Stimulated activated naive CD8-positive, alpha-beta T cell treated with anti-CD3 and anti-CD28 coated beads, Interleukin-15, Interleukin-2, amounts not matched to agents 100 U/mL and 50 U/mL, for 24 hours (primary cell): Measurements from ENCODE around the gene RASD1.
"Not testable (repeated sequence)": the region's sequence is repeated elsewhere in the genome, so short reads cannot be mapped to it uniquely, and the experiment has no call there.

ENCODE experiments used
- ATAC-seq: fragments of 150-1000 bp; cut with Tn5 transposase; one replicate; pipeline ENCODE4 v1.10.0; 2021
- DNase-seq: peaks from one replicate; pipeline ENCODE4 v3.0.0; 2021

RASD1 gene

GRCh38 chr17:17497065-17497844 is 1.1 kb upstream of the RASD1 start:
- DNase-seq, result no peak
- no peak for ATAC-seq

DNA sequence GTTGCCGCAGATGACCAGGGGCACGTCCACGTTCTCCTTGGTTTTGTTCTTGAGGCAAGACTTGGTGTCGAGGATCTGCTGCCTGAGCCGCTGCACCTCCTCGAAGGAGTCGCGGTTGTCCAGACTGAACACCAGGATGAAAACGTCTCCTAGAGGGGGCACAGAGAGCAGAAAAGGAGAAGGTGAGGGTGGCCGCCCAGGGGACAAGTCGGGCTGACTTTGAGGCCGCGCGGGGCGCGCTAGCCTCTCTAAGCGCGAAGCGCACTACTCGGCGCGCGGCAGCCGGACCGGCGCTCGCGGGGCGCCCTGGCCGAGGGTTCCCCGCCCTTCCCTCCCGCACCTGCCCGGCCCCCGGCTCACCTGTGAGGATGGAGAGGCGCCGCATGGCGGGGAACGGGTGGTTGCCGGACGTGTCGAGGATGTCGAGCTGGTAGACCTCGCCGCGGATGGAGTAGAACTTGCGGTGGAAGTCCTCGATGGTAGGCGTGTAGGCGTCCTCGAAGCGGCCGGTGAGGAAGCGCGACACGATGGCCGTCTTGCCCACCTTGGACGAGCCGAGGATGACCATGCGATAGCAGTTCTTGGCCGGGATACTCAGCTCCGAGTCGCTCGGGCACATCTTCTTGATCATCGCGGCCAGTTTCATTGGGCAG is 533 bp downstream of the RASD1 start:
- DNase-seq, result peak; percentile 46
- no peak for ATAC-seq

GRCh38 chr17:17494870-17495535 is 1.2 kb downstream of the RASD1 start:
- DNase-seq (peak; percentile 25), ATAC-seq (no peak)

- DNase-seq, result no peak
Measured at GRCh38 chr17:17494499-17494869, 1.7 kb downstream of the RASD1 start.

GRCh38 chr17:17493986-17494466 is 2.2 kb downstream of the RASD1 start:
- ATAC-seq, result no peak
- DNase-seq, result no peak

More at GRCh38 chr17:17494499-17494869, 1.7 kb downstream of the RASD1 start:
- no peak for ATAC-seq

DNA sequence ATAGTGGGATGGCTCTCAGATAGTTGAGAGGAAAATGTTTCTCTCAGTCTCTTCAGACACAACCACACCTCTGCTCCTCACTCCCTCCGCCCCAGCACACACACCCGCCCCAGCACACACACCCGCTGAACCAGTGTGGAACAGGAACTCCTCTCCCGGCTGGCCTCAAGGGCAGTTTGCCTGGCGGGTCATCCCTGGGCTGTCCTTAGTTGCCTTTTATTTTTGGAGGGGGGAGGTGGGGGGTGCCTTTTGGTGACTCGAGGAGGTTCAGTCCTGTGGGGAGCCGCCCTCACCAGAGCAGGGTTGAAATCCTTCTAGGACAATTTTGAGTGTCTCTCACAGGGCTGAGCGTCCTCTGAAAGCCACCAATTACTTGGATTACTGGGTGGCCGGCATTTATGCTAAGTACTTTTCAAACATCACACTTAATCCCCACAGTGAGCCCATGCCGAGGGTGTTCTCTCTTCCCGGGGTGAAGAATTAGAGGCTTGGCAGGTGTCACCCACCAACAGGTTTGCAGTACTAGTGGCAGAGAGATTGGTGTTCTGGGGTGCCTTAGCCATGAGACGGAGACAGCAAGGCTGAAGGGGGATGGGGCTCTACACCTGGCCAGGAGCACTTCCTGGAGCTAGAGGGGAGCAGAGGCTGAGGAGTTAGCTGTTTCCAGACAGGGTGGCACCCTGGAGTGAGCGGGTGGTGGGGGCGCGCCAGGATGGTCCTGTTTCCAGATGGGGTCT is 2.8 kb downstream of the RASD1 start:
- ATAC-seq (no peak), DNase-seq (no peak)

GRCh38 chr17:17492571-17492970 is 3.6 kb downstream of the RASD1 start:
- DNase-seq, result no peak
- ATAC-seq, result no peak

DNA sequence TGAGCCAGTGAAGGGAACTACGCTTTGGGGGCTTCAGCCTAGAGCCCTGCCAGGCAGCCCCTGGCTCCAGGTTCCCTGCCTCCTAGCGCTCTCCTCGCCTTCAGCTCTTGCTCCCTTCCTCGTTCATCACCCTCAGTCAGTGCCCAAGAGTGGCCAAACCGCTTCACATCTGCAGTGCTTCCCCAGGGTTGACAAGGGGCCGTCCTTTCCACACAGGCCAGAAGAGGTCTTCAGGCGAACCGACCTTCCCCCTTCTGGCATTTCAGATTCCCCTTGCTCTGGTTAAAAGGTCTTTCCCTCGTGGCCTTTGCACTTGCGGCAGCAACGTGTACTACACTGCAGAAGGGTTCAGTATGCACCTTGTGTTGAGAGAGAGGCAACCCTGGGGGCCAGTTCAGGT is 4.1 kb downstream of the RASD1 start:
- ATAC-seq (no peak), DNase-seq (no peak)

- no peak for DNase-seq
- ATAC-seq, result no peak
Measured at GRCh38 chr17:17491546-17491988, 4.6 kb downstream of the RASD1 start.

GRCh38 chr17:17491031-17491471 is 5.1 kb downstream of the RASD1 start:
- ATAC-seq, result no peak

DNA sequence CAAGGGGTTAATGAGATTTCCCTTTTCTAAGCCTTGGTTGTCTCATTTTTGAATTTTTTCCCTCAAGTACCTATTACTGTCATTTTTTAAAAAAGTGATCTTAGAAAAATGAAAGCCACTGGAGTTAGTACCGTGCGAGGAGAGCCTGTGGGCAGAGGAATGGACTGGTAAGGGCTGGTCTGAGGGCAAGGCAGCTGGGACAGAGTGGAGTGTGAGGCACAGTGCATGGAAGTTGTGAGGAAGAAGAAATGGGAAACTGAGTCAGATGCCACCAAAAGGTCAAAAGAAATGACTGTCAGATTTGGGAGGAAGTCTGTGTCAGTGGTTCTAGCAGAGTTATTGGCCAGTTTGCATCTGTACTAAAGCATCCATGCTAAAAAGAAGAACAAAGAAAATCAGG is 8.2 kb downstream of the RASD1 start:
- no peak for ATAC-seq
- no peak for DNase-seq

More at GRCh38 chr17:17491031-17491471, 5.1 kb downstream of the RASD1 start:
- no peak for DNase-seq

- not testable (repeated sequence) for DNase-seq, ATAC-seq
Measured at GRCh38 chr17:17486416-17486815, 9.8 kb downstream of the RASD1 start.

GRCh38 chr17:17485420-17485819 is 10.8 kb downstream of the RASD1 start:
- ATAC-seq (no peak), DNase-seq (no peak)

DNA sequence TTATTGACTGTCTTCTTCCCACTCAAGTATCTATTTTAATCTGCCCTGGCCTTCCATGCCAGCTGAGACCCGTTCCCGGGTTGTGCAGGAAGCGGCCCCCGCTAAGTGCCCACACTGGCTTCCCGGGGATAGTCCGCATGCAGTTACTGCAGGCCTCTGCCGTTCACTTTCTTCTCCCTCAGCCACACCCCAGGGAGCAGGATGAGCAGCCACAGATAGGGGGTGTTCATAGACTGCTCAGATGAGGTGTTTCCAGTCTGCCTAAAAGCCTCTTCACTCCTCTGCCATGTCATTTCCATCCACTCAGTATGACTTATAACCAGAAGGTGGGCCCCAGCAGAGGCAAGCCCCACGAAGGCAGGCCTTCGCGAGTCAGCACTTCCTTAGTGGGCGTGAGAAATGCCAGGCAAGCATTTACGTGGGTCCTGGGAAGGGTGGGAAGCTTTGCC is 11.7 kb downstream of the RASD1 start:
- peak; percentile 70 for DNase-seq
- ATAC-seq, result peak; percentile 98

GRCh38 chr17:17481860-17482259 is 14.3 kb downstream of the RASD1 start:
- DNase-seq (no peak), ATAC-seq (no peak)

GRCh38 chr17:17480593-17481148 is 15.5 kb downstream of the RASD1 start:
- ATAC-seq (no peak), DNase-seq (no peak)

GRCh38 chr17:17479209-17479608 is 17.0 kb downstream of the RASD1 start:
- ATAC-seq (no peak), DNase-seq (no peak)

GRCh38 chr17:17476865-17477467 is 19.2 kb downstream of the RASD1 start, which contains the start of gene MED9:
Gene MED9, plus strand, starts transcription at chr17:17477000. Its CDS starts 42 bp downstream, at chr17:17477042.
- DNase-seq (peak; percentile 98), ATAC-seq (peak; percentile 97)

GRCh38 chr17:17474341-17474740 is 21.9 kb downstream of the RASD1 start:
- no peak for ATAC-seq
- no peak for DNase-seq

DNA sequence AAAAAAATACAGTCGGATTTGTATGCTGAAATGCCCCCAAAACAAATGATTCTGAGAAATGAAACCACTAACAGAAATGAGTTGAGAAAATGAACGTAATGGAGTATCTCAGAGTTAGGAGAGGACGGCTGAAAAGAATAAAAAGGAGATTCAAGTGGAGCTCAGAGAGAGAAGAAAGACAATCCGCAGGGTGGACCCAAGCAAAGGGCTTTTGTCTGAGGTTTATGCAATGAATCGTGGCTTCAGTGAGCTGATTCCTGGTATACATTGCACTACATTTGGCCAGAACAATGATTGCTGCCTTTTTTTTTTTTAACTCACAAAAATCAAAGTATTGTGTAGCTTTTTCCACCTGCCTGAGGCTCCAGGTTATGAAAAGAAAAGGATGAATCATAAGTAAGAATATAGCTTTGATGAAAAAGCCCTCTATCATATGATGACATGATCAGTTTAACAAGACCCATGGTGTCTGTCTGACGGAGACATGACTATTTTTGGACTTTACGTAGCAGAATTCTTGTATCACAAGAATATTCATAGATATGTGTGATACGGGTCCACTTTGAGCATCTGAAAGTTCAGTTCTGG is 23.8 kb downstream of the RASD1 start:
- ATAC-seq, result no peak
- no peak for DNase-seq

DNA sequence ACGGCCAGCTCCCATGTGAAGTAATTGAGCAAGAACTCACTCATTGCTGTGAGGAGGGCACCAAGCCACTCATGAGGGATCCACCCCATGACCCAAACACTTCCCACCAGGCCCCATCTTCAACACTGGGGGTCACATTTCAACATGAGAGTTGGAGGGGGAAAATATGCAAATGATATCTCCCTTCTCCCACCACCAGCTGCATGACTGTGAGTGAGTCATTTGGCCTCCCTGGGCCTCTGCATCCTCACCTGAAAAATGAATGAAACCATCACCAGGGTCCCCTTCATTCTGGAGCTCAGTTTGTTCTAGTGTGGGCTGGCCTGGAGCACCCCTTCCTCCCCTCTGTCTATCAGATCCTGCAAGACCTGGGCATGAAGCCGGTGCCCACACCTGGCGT is 26.2 kb downstream of the RASD1 start:
- ATAC-seq (peak; percentile 57), DNase-seq (no peak)
